CD4-positive, alpha-beta T cell treated with Interleukin-17A for 1 hour (primary cell): ENCODE results near the gene TP53.

ENCODE experiments used
- DNase-seq: peaks from one replicate; pipeline ENCODE4 v3.0.0-alpha.2; 2020

TP53 gene

GRCh38 chr17:7673239-7673638 is 14.1 kb downstream of the TP53 start:
- DNase-seq = peak; percentile 44

GRCh38 chr17:7668482-7668881 is 18.8 kb downstream of the TP53 start:
- no peak for DNase-seq

- DNase-seq = no peak
Measured at GRCh38 chr17:7667656-7668406, 19.5 kb downstream of the TP53 start.

GRCh38 chr17:7656958-7657609 is 30.2 kb downstream of the TP53 start:
- no peak for DNase-seq

- no peak for DNase-seq
Measured at GRCh38 chr17:7655541-7655840, 31.8 kb downstream of the TP53 start.

- no peak for DNase-seq
Measured at GRCh38 chr17:7654832-7655540, 32.3 kb downstream of the TP53 start.

GRCh38 chr17:7652388-7653356 is 34.6 kb downstream of the TP53 start:
- DNase-seq = no peak

GRCh38 chr17:7651665-7652387 is 35.5 kb downstream of the TP53 start:
- no peak for DNase-seq

- DNase-seq = no peak
Measured at GRCh38 chr17:7651097-7651664, 36.1 kb downstream of the TP53 start.

- DNase-seq = peak; percentile 79
Measured at GRCh38 chr17:7650509-7651096, 36.7 kb downstream of the TP53 start, which contains the start of gene ATP1B2. Gene ATP1B2, plus strand, starts transcription at chr17:7650926. Its CDS starts 593 bp downstream, at chr17:7651519.

GRCh38 chr17:7647018-7647417 is 40.3 kb downstream of the TP53 start:
- DNase-seq = no peak

GRCh38 chr17:7646457-7646856 is 40.8 kb downstream of the TP53 start:
- DNase-seq = no peak

GRCh38 chr17:7644775-7645174 is 42.5 kb downstream of the TP53 start:
- peak; percentile 14 for DNase-seq

GRCh38 chr17:7641635-7642034 is 45.7 kb downstream of the TP53 start:
- DNase-seq = peak; percentile 33

- no peak for DNase-seq
Measured at GRCh38 chr17:7640783-7641182, 46.5 kb downstream of the TP53 start.

GRCh38 chr17:7636163-7636562 is 51.1 kb downstream of the TP53 start:
- DNase-seq = no peak

GRCh38 chr17:7634384-7634783 is 52.9 kb downstream of the TP53 start:
- DNase-seq = no peak

GRCh38 chr17:7633093-7633492 is 54.2 kb downstream of the TP53 start:
- DNase-seq = no peak

GRCh38 chr17:7632492-7632894 is 54.8 kb downstream of the TP53 start:
- DNase-seq = peak; percentile 57

GRCh38 chr17:7631398-7632380 is 55.6 kb downstream of the TP53 start:
- DNase-seq = no peak
